GM12864 (cell line): ENCODE results near the gene HAUS3.

Experiments
- DNase-seq: peaks from one replicate; pipeline ENCODE4 v3.0.0-alpha.2; 2011; ENCODE audit warnings: low read depth
- H3K4me3 ChIP-seq: 2 replicates; pipeline ENCODE4 v1.5.1; 2011; ENCODE audit warnings: mild to moderate bottlenecking, low read depth, low read length, control low read depth
- TF ChIP-seq, protein P1 (sequence below): IDR thresholded peaks from 2 replicates; pipeline ENCODE4 v1.5.1; 2011; ENCODE audit warnings: low read depth, mild to moderate bottlenecking, moderate library complexity, low read length, control low read depth, inconsistent platforms; ENCODE audit errors: missing control alignments

Gene HAUS3

GRCh38 chr4:2253160-2254084, 11.5 kb upstream of the HAUS3 start:
- TF ChIP-seq, protein P1, sequence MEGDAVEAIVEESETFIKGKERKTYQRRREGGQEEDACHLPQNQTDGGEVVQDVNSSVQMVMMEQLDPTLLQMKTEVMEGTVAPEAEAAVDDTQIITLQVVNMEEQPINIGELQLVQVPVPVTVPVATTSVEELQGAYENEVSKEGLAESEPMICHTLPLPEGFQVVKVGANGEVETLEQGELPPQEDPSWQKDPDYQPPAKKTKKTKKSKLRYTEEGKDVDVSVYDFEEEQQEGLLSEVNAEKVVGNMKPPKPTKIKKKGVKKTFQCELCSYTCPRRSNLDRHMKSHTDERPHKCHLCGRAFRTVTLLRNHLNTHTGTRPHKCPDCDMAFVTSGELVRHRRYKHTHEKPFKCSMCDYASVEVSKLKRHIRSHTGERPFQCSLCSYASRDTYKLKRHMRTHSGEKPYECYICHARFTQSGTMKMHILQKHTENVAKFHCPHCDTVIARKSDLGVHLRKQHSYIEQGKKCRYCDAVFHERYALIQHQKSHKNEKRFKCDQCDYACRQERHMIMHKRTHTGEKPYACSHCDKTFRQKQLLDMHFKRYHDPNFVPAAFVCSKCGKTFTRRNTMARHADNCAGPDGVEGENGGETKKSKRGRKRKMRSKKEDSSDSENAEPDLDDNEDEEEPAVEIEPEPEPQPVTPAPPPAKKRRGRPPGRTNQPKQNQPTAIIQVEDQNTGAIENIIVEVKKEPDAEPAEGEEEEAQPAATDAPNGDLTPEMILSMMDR: no peak
- H3K4me3 ChIP-seq: no peak overlapping the region
- DNase-seq: no peak

GRCh38 chr4:2252530-2253091, 10.7 kb upstream of the HAUS3 start:
- TF ChIP-seq, protein P1: no peak
- no peak for DNase-seq
- H3K4me3 ChIP-seq: no peak overlapping the region

- no peak overlapping the region for H3K4me3 ChIP-seq
- DNase-seq: no peak
- TF ChIP-seq, protein P1: no peak
Measured at GRCh38 chr4:2251795-2252529, 10.0 kb upstream of the HAUS3 start.

DNA sequence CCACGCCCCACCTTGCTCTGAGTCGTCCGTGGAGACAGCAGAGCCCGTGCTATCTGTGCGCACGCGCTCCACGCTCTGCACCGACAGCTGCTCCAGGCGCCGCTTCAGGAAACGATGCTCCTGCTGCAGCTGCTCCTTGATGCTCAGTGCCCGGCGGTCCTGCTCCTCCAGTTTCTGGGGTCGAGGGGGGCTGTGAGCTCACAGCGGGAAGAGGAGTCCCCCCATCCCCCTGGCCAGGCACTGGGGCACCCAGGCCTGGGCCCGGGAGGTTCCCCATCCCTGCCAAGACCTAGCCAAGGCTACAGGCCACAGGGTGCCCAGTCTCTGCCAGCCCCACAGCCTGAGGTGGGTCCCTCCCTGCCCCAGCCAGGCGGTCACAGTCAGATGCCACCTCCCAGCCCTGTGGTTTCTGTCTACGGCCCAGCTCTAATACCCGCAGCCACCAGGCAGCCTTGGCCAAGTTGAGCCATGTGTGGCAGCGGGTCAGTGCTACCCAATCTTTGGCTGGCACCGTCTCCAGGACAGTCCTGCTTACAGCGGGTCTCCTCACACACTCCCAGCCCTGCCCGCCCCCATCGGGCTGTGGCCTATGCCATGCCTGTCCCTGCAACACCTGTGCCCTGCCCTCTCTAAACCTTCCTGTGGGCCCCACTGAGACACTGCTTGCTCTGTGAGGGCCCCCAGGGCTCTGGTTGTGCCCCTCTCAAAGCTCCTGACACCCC, 9.3 kb upstream of the HAUS3 start:
- TF ChIP-seq, protein P1: no peak
- DNase-seq: no peak
- no peak overlapping the region for H3K4me3 ChIP-seq

DNA sequence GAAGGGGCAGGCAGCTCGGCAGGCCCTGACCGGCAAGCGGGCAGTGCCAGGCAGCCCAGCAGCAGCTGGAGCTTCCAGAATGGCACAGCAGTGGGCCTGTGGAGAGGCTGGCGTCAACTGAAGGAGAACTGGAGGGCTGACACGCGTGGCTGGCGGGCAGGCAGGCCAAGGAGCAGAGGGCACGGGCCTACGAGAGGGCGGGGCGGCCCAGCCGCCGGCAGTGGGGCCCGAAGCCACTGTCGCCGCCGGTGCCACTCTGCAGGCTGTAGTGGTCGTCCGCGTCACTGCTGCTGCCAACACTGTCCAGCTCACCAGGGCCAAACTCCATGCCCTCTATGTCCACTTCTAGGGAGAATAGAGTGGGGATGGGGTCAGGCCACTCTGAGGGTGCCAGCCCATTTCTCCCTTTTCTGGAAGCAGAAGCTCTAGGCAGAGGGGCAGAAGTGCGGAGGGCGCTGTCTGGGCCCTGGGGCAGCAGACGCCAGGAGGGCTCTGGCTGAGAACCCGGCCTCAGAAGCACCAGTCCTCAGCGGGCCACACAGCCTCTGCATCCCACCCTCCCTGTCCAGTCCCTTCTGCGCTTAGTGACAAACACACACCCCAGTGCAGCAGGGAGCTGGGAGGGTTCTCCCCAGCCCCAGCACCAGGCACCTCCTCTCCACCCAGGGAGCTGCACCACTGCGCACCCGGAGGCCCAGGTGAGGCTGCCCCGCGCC, 8.6 kb upstream of the HAUS3 start:
- H3K4me3 ChIP-seq: no peak overlapping the region
- DNase-seq: no peak
- TF ChIP-seq, protein P1: no peak
